Fibroblast of peridontal ligament (primary cell): ENCODE results near the gene PAFAH1B1.
"Not testable (repeated sequence)": the region's sequence is repeated elsewhere in the genome, so short reads cannot be mapped to it uniquely, and the experiment has no call there.

Experiments
- DNase-seq: peaks from one replicate; pipeline ENCODE4 v3.0.0-alpha.2; 2010; ENCODE audit errors: extremely low read depth

The PAFAH1B1 gene

GRCh38 chr17:2592971-2593820 lies at the start of gene PAFAH1B1:
Gene PAFAH1B1, plus strand, starts transcription at chr17:2593654. Its CDS starts 44,635 bp downstream, at chr17:2638289.
- DNase-seq, result peak; percentile 60

DNA sequence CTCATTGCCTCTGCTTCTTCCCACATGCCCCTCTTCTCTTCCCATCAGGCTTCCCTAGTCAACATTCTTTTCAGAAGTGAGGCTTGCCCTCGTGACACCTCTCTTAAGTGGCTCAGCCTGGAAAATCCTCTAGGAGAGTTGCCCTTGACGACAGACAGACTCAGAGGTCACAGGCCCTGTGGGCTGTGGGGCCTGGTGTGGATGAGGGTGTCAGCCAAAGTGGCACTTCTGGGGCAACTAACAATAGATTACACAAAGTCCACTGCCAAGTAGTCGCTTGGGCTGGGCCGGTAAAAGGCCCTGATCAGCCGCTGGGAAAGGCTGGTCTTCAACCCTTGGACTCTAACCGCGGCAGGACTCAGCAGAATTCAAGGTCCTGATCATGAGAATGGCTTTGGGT lies 48.1 kb upstream of the PAFAH1B1 start:
- no peak for DNase-seq

- peak; percentile 18 for DNase-seq
Measured at GRCh38 chr17:2547176-2547575, 46.3 kb upstream of the PAFAH1B1 start.

DNA sequence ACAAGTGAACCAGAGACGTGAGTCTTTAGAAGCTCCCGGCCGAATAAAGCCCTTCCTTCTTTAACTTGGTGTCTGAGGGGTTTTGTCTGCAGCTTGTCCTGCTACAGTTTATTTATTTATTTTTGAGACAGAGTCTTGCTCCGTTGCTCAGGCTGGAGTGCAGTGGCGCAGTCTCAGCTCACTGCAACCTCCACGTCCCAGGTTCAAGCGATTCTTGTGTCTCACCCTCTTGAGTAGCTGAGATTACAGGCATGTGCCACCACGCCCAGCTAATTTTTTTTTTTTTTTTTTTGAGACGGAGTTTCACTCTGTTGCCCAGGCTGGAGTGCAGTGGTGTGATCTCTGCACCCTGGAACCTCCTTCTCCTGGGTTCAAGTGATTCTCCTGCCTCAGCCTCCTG lies 45.4 kb upstream of the PAFAH1B1 start:
- DNase-seq, result not testable (repeated sequence)

DNA sequence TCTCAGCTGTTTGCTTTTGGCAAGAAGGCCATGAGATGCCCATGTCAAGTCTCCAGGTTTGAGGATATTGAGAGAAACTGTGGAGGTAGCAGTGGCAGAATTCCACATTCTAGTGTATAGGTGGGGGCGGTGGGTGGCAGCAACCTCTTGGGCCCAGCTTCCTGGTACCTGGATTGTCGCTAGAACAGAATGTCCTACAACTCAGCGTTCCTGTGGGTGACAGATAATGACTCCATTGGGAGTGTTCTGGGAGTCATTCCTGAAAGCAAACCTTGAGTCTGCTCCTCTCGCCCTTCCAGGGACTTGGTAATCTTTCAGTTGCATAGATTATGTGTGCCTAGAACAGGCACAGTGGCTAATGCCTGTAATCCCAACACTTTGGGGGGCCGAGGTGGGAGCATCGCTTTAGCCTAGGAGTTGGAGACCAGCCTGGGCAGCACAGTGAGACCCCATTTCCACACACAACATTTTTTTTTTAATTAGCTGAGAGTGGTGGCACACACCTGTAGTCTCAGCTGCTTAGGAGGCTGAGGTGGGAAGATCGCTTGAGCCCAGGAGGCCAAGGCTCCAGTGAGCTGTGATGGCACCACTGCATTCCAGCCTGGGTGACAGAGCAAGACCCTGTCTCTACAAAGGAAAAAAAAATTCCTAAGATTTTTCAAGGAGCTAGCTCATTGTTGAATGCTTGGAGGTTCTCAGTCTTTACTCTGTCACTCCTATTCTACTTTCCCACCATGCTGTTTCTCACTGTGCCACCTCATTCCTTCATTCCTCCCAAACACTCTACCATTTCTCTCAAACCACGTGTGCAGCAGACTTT lies 43.9 kb upstream of the PAFAH1B1 start:
- no peak for DNase-seq

- DNase-seq, result no peak
Measured at GRCh38 chr17:2551493-2551892, 42.0 kb upstream of the PAFAH1B1 start.

- no peak for DNase-seq
Measured at GRCh38 chr17:2551928-2552327, 41.5 kb upstream of the PAFAH1B1 start.

GRCh38 chr17:2560658-2561057 lies 32.8 kb upstream of the PAFAH1B1 start:
- DNase-seq, result no peak

GRCh38 chr17:2562162-2562858 lies 31.1 kb upstream of the PAFAH1B1 start:
- DNase-seq, result no peak

DNA sequence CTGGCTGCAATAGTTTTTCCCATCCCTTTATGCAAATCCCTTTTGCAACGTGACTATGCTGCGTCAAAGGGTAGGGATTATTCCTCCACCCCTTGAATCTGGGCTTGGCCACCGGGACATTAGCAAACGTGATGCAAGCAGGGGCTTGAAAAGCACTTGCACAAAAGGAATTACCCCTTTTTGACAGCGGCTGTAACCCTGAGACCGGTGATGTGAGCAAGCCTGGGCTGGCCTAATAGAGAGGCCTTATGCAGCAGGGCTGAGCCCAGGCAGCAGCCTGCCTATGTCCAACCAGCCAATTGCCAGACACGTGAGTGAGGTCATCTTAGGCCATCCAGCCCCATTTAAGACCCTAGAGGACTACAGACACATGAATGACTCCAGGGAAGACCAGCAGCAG lies 30.4 kb upstream of the PAFAH1B1 start:
- DNase-seq, result no peak

GRCh38 chr17:2563543-2563942 lies 29.9 kb upstream of the PAFAH1B1 start:
- DNase-seq, result no peak

DNA sequence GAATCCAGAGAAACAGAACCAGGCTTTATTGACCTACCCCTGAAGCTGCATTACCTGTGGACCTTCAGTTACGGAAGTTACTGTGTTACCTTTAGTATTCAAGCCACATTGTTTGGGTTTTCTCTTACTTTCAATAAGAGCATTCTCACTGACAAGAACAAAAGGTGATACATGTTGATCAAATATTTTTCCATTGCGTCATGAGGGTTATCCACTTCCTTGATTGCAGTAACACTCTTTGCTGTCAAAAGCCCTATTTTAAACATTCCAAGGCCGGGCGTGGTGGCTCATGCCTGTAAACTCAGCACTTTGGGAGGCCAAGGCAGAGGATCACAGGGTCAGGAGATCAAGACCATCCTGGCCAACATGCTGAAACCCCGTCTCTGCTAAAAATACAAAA lies 28.6 kb upstream of the PAFAH1B1 start:
- DNase-seq, result no peak

GRCh38 chr17:2566056-2566455 lies 27.4 kb upstream of the PAFAH1B1 start:
- no peak for DNase-seq

- no peak for DNase-seq
Measured at GRCh38 chr17:2571523-2572303, 21.7 kb upstream of the PAFAH1B1 start.

DNA sequence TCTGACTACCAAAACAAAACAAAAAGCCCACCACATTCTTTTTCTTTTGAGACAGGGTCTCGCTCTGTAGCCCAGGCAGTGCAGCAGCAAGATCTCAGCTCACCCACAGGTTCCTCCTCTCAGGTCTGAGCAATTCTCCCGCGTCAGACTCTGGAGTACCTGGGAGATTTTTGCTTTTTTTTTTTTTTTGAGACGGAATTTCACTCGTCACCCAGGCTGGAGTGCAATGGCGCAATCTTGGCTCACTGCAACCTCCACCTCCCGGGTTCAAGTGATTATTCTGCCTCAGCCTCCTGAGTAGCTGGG lies 21.2 kb upstream of the PAFAH1B1 start:
- DNase-seq, result not testable (repeated sequence)

DNA sequence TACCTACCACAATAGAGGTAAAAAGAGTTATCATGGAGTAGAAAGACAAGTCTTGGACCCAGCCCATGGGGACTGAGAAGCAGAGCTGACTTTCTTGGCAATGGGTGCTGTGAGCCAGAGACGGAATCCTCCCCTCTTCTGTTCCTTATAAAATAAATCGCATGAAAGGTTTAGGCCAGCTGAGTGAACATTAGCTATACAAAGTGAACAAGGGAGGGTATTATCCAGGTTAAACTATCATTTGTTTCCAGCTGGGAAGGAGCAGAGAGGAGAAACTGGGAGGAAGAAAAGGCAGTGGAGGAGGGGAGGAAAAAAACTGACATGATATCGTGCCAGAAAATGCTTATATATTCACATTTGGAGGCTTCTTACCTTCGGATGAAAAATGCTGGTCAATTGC lies 13.3 kb upstream of the PAFAH1B1 start:
- DNase-seq, result no peak

DNA sequence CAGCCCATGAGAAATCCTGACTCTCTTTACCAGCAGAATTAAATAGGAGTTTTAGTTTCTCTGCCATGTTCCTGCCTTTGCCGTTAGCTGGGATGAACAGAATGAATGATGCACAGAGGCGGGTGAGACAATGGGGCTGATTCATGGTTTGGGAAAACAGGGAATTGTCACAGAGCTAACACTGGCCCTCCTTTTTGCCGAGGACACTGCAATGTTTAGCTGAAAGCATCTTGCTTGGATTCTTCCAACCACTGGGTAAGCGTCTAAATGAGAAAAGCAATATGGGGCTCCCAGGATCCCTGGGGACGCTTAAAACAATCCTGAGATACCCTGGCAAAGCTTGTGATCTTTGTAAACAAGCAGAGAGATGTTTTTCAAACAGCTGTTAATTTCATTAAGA lies 12.8 kb upstream of the PAFAH1B1 start:
- no peak for DNase-seq

- DNase-seq, result no peak
Measured at GRCh38 chr17:2582493-2582892, 11.0 kb upstream of the PAFAH1B1 start.

DNA sequence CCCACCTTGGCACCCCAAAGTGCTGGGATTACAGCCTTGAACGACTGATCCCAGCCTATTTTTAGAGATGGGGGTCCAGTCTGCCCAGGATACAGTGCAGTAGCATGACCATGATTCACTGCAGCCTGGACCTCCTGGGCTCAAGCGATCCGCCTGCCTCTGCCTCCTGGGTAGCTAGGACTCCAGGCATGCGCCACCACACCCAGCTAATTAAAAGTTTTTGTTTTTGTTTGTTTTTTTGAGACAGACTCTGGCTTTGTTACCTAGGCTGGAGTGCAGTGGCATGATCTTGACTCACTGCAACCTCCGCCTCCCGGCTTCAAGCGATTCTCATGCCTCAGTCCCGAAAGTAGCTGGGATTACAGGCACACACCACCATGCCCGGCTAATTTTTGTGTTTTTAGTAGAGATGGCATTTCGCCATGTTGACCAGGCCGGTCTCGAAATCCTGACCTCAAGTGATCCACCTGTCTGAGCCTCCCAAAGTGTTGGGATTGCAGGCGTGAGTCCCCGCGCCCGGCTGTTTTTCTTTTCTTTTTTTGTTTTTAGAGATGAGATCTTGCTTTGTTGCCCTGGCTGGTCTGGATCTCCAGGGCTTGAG lies 2.3 kb upstream of the PAFAH1B1 start:
- DNase-seq, result no peak

- DNase-seq, result peak; percentile 61
Measured at GRCh38 chr17:2593821-2594721, 617 bp downstream of the PAFAH1B1 start.
